Dedifferentiated amniotic fluid mesenchymal stem cell (primary cell): ENCODE results near the gene FGF6.
"Not testable (repeated sequence)": the region's sequence is repeated elsewhere in the genome, so short reads cannot be mapped to it uniquely, and the experiment has no call there.

Experiments
- DNase-seq: peaks from one replicate; pipeline ENCODE4 v3.0.0-alpha.2; 2016; ENCODE audit errors: extremely low spot score

FGF6 gene, protein sequence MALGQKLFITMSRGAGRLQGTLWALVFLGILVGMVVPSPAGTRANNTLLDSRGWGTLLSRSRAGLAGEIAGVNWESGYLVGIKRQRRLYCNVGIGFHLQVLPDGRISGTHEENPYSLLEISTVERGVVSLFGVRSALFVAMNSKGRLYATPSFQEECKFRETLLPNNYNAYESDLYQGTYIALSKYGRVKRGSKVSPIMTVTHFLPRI

DNA sequence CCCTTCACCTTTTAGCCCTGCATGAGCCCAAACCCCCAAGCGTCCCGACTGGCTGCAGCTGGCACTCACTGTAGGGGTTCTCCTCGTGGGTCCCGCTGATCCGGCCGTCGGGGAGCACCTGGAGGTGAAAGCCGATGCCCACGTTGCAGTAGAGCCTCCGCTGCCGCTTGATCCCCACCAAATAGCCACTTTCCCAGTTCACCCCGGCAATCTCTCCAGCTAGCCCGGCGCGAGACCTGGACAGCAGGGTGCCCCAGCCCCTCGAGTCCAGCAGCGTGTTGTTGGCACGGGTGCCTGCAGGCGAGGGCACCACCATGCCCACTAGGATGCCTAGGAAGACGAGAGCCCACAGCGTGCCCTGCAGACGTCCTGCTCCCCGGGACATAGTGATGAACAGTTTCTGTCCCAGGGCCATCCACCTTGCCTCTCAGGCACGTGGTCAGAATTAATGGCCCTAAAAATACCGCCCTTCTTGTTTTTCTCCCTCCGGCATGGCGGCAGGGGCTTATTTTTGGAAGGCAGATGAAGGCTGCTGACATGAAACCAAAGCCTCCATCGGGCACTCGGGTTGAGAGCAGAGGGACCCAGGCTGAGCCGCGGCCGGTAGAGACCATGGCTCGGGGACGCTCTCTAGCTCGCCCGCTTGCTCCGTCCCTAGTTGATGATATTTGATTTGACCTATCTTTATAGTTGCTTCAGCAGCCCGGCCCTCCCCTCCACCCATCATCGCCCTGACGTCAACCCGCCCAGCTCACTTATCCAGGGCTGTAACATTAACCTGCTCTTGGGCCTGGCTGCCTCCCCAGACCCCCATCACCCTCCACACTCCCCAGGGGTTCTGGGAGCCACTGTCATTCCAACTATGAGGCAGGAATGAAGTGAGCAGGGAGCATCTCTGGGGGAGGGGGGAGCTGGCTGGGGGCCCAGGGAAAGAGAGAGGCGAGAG lies at the start of gene FGF6:
Gene FGF6 (minus strand): TSS at position 660 of the 946 bp plus-strand sequence. CDS start 245 bp downstream, at position 415.
- DNase-seq: no peak

DNA sequence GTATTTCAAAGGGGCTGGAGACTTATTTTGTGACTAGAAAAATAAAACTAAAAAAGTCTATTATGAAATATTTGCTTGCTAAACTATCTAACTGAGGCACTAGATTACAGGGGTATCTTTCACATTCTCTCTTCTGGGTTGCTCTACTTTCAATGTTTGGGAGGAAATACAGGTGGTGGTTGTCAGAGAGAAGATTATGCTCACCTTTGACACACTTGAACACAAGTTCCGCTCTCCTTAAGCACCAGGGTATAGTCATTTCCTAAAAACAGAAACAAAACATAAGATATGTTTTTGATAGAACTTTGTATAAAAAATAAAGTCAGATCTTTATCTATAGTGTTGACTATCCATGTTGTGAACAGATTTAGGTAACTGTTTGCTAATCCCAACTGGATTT lies 45.4 kb upstream of the FGF6 start:
- no peak for DNase-seq

DNA sequence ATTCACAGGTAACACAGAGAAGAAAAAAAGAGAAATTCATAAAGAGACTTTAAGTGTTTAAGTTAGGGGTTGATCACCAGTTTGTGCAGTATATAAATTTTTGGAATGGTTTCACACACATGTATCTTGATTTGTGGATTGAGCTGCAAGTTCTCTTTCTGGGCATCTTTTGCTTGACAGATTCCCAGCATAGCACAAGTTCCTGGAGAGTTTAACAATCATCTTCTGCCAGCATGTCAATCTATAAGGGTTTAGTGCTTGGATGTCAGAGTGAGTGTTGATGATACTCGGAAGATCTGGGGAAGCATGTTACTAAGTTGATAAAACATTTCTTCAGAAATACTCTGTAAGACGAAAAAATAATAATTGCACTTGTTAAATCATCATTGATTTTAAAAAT lies 43.9 kb upstream of the FGF6 start:
- no peak for DNase-seq

DNA sequence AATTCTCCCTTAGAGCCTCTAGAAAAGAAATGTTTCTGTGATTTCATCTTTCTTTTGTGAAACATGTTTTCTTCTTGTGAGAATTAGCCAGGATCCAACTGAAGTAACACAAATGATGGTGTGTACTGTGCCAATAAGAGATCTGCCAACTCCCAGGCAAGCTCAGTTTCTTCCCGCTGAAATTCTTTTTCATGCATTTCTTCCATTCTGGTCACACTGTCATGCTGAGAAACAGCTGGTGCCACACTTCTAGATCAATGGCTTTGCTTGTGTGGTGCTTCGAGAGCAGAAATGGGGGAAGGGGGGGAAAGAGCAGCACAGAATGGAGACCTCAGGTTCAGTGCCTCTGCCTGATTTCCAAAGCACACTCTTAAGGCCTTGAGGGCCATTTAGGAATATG lies 41.4 kb upstream of the FGF6 start:
- no peak for DNase-seq

DNA sequence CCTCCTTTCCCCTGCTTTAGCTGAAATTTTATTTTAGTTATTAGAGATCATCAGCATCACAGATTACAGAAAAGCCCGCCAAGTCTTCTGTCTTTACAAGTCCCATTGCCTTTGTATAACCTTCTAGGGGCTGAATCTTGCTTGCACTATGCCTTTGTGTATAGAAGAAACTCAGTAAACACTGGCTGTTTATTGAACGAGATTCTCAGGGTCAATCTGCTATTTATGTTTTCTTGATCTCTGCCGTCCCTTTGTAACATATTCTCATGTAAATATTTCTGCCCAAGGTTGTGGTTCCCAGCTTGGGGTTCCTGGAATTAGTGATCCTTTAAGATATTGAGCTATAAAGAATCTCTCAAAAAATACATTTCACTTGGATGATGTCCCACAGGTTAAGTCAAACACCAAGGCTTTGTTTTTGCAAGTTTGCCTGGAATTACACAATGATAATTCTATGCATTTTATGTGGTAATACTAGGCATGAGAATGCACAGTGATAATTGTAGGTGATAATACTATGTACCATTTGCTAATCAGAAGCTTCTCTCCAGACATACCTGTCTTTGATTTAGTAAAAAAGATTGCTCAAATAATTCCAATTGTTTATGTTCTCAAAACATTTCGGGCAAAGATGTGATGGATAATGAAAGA lies 40.6 kb upstream of the FGF6 start:
- no peak for DNase-seq

DNA sequence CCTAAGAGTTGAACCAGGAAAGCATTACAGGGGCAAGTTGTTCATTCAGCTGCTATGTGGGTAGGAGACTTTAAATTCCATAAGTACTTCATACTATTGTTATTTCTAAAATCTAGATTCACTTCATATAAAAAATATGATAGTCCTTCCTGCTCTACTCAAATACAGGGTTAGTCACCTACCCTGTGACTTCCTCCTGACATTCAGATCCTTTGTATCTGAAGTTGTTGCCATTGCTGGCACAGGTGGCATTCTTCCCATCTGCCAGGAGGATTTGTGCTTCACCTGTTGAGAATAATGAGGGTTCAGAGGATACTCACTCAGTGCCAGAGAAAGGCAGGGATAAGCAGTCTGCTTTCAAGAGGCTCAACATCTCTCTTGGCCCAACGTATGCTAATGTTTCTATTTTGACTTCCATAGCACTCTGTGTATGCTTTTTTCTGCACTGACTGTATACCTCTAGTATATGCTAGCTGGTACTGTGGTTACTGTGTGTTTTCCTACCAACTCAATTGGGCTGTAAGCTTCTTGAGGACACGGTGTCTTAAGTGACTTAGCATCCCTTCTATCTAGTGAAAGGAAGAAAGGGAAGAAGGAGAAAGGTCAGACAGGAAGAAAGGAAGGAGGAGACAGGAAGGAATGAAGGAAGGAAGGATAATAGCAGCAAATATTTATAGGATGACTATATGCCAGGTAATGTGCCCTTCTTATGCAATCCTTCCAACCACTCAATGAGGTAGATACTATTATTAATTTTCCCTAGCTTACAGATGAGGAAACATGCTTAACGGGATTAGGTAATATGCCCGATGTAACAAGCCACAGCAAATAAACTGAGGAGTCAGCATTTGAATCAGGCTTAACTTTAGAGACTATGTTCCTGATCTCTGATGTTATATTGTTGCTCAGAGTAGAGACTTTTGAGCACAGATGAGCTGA lies 38.5 kb upstream of the FGF6 start:
- no peak for DNase-seq

DNA sequence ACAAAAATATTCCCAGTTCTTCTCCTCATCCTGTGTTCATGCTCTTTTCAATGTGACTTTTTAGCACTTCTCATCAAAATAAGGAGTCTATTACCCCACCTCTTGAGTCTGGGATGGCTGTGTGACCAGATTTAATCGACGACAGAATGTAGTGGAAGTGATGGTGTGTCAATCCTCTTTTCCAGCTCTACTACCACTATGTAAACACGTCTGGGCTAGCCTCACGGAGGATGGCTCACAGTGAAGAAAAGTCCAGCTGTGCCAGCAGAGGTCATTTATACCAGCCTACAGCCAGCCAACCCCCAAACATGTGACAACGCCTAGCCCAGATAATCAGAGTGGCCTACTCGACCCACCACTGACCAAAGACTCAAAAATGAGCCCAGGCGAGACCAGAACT lies 37.3 kb upstream of the FGF6 start:
- DNase-seq: no peak

DNA sequence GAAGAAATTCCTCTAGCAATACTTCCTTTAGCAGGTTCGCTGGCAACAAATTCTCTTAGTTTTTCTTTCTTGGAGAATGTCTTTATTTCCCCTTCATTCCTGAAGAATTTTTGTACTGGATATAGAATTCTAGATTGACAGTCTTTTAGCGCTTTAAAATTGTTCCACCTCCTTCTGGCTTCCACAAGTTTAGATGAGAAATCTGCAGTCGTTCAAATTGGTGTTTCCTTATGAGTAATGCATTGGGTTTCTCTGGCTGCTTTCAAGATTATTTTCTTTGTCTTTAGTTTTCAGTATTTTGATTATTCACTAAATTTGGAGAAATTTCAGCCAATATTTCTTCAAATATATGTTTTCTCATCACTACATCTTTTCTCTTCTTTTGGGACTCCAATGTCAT lies 33.3 kb upstream of the FGF6 start:
- no peak for DNase-seq

DNA sequence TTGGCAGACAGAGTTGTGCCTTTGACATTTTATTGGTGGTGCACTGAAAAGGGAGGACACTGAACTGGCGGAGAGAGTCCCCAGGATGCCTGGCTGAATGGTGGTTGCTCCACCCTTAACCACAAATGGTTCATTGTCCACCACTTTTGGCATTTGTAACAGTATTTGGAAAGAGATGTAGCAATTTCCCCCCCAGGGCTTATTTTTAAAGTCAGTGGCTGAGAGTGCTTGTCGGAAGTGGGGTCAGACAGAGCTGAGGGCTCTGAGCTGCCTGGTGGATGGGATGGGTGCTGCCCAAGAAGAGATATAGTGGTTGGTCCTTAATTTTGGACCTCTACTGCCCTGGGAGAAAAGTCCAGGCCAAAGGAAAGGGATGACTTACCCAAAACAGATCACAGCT lies 31.5 kb upstream of the FGF6 start:
- no peak for DNase-seq

DNA sequence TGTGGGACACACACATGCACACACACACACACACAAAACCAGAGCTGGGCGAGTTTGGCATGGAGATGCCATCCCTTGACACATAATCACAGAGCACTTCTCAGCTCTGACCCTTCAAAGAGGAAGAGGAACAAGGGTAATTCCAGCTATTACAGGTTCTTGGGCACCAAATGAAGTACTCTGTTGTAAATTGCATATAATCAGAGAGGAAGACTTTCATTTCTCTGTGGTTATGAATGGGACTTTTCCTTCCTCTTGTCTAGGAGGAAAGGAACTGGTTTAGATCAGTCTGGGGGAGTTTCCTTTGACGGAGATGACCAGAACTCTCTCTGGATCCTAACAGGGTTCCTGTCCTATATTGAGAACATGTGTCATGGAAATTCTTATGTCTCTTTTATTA lies 26.4 kb upstream of the FGF6 start:
- no peak for DNase-seq

DNA sequence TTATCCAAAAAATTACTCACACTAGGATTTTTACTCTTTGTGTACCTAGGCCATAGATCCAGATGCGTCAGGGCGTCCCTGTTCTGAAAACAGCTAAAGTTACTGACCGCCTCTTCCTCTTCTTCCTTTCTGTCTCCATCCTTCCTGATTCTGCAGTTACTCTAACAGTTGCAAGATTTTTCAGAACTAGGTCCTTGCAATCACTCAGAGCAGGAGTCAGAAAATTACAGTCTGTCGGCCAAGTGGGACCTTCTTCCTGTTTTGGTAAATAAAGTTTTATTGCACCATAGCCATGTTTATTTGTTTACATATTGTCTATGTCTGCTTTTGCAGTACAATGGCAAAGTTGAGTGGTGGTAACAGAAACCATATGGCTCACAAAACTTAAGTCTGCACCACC lies 25.6 kb upstream of the FGF6 start:
- no peak for DNase-seq

DNA sequence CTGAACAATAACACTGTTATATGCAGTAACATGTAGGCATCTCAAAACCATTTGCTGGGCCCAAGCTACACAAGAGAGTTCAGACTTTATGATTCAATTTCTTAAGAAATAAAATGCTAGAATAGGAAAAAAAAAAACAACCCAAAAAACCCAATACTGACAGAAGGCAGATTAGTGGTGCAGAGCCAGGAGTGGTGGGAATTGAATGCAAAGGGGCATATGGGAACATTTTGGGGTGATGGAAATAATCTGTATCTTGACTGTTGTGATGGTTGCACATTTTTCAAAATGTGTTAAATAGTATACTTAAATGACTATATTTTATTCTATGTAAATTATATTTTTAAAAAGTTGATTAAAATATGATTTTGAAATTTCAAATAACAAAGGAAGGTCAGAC lies 23.4 kb upstream of the FGF6 start:
- DNase-seq: no peak

DNA sequence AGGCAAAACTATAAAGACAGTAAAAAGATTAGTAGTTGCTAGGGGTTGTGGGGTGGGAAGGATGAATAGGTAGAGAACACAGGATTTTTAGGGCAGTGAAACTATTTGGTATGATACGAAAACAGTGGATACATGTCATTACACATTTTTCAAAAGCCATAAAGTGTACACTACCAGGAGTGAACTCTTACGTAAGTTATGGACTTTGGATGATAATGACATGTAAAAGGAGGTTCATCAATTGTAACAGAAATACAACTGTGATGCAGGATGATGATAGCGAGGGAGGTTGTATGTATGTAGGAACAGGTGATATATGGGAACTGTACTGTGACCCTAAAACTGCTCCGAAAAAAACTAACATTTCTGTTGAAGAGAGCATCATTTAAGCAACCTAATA lies 15.1 kb upstream of the FGF6 start:
- DNase-seq: no peak

DNA sequence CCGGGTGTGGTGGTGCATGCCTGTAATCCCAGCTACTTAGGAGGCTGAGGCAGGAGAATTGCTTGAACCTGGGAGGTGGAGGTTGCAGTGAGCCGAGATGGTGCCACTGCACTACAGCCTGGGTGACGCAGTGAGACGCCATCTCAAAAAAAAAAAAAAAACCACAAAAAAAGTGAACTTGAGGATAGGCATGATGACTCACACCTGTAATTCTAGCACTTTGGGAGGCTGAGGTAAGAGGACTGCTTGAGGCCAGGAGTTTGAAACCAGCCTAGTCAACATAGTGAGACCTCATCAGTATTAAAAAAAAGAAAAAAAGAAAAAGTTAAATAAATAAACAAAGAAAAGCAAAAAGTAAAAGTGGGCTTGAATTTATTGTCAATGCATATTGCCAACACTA lies 10.2 kb upstream of the FGF6 start:
- DNase-seq: not testable (repeated sequence)

DNA sequence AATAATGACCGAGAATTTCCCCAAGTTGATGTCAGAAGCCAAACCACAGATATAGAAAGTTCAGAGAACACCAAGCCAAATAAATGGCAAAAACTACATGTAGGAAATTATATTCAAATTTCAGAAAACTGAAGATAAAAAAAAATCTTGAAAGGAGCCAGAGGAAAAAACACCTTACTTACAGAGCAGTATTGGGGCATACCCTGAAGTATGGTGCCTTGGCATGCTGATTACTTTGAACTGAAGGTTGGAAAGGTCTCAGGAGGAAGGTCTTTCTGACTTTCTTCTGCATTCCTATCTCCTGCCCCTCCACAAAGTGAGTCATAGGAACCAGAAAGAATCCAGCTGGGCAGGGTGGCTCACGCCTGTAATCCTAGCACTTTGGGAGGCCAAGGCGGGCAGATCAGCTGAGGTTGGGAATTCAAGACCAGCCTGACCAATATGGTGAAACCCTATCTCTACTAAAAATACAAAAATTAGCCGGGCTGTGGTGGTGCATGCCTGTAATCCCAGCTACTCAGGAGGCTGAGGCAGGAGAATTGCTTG lies 8.8 kb upstream of the FGF6 start:
- DNase-seq: no peak

DNA sequence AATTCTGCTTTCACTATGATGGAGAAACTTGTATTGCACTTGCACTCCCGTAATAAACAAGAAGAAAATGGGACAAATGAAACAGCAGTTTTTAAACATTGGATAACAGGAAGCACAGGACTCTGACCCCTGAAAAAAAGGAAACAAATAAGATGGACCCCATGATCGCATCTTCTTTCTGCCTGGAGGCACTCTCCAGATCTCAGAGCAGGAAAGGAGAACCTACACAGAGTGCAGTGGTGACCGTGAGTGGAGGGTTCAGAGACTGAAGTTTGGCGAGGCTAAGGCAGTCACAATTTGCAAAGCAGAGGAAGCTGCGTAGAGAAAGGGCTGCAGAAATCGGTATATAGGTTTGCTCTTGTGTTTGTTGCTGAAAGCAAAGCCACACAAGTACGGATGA lies 6.1 kb upstream of the FGF6 start:
- no peak for DNase-seq

DNA sequence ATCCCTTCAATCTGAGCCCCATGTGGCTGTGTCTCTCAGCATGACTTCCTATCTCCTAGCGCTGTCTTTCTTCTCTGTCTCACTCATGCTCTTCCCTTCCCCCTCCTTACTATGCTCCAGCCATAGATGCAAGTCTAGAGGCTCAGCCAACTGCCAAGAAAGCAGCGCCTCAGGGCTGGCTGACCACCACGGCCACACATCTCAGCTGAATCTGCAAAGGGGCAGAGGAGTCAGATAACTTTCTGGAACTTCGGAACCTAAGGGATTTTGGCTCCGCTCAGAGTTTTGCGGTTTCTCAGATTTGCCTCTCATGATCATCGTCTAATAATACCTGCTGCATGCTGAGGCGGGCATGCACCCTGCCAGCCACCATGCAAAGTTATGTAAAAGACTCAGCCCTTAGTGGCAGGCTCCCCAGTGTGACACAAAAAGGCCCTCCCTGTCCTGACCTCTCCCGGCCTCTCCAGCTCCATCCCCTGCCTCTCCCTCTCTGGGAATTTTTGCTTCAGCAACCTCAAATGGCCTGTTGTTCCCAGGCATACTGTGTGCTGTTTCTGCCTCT lies 5.0 kb upstream of the FGF6 start:
- no peak for DNase-seq

DNA sequence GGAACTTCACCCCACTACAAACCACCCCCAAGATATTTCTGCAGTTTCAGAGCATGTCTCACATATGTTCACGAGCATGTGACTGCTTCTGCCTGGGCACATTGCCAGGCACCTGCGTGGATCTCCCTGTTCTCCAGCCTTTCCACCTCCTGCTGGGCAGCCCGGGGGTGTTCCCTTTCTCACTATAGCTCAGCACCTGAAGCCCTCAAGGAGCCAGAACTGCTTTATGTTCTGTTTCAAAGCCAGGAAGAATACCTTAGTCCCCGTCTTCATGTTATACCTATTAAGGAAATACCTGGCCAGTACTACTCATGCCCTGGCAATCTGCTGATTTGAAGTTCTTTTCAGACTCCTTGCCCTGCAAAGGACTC lies 4.2 kb upstream of the FGF6 start:
- no peak for DNase-seq

DNA sequence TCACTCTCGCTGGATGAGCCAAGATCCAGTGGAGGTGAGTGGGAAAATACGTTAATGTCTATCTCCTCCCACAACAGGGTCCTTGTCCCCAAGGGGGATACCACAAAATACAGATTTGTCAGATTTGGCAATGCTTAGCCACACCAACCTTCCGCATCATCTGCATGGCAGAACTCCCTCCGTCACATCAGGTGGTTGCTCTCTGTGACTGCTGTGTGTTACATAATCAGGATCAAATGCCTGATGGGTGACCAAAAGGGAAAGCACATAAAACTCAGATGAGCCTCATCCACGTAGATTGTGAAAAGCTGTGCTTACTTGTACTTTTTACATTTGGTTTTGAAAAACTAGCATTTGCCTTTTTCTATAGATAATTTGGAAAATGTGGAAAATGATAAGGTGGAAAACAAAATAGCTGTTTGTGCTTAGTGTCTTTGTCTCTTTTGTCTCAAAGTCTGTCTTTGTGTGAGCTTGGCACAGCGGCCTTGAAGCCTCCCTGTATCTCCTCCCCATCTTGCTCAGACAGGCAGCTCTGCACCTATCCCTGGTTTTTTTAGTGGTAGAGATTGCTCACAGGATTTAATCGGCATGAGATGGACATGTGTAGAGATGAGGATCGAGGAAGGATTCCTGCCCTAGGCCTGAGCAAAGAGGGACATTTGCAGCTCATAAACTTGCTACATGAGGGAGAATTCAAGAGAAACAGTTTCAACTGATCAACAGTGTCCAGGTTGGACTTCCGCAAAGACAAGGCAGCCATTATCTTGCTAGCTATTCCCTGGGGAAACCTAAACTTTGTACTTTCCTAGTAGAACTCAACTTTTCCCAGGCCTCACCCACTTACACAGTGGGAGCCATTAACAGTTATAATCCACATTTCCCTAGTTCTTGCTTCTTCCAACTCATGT lies 3.6 kb upstream of the FGF6 start:
- DNase-seq: no peak

DNA sequence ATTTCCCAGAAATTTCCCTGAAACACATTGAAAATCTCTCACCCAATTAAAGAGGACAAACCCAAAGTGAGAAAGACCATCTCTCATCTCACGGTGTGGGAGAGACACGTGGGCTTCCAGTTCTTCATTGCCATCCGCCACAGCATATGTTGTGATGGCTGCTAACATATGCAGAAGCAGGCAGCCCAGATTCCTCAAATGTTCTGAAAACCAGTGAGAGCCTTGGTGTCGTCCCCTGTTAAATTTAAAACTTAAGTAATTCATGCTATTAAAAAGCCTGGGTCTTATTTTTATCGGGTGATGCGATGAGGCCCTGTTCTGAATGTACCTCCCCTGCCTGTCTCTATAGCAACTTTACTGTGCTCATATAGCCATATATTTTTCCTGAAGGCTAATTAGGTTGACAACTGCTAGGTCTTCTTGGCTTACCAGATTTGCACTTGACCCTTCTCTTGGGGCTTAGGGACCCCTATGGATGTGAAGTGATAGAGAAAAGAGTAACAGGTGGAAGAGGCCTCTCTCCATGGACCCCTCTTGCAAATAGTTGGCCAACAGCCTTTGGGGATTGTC lies 2.8 kb upstream of the FGF6 start:
- no peak for DNase-seq
